H1 (cell line): ENCODE data around the gene AATK. TPM values are rescaled to one million over a fixed set of nuclear protein-coding genes. Genes with fewer than 3 reads are reported as not detected.

Source experiments
- CTCF ChIA-PET: fragments of 300-600 bp; sonication (Branson Sonifier 250); formaldehyde crosslinking; loops from one replicate; lab custom pipeline; 2021; ENCODE audit not compliant: partially characterized antibody; lab: Charles Lee
- POLR2A ChIA-PET: fragments of 300-600 bp; sonication (Branson Sonifier 250); formaldehyde crosslinking; loops from one replicate; lab custom pipeline; 2021; ENCODE audit warnings: inconsistent platforms; ENCODE audit not compliant: partially characterized antibody; lab: Charles Lee
- DNase-seq, 2 experiments: peaks; one replicate each; pipeline versions ENCODE4 v3.0.0 to v3.0.0-alpha.2; 2010 to 2022; ENCODE audit warnings: low spot score in 2 of 2, low read depth in 1 of 2, mixed read lengths in 1 of 2
- FAIRE-seq: peaks from 2 replicates; lab custom pipeline; 2011; peaks lifted over from hg19 to GRCh38; lab: Jason Lieb, UNC
- H2AFZ ChIP-seq: 2 replicates; pipeline ENCODE4 v1.8.1; 2012; ENCODE audit warnings: low read length, inconsistent platforms
- H2AK5ac ChIP-seq: 2 replicates; pipeline ENCODE4 v1.6.1; 2013; ENCODE audit warnings: low read depth, low read length
- H2BK120ac ChIP-seq: replicated peaks from 2 replicates; pipeline ENCODE3; 2013; ENCODE audit warnings: low read depth, low read length, inconsistent platforms
- H2BK12ac ChIP-seq: 2 replicates; pipeline ENCODE4 v1.6.1; 2013; ENCODE audit warnings: low read depth, low read length
- H2BK15ac ChIP-seq: 2 replicates; pipeline ENCODE4 v1.6.1; 2013; ENCODE audit warnings: low read length
- H2BK20ac ChIP-seq: 2 replicates; pipeline ENCODE4 v1.6.1; 2013; ENCODE audit warnings: low read length
- H2BK5ac ChIP-seq: 2 replicates; pipeline ENCODE4 v1.6.1; 2013; ENCODE audit warnings: low read depth, low read length
- H3K14ac ChIP-seq: 2 replicates; pipeline ENCODE4 v1.6.1; 2013; ENCODE audit warnings: inconsistent platforms; ENCODE audit not compliant: insufficient read length
- H3K18ac ChIP-seq: 2 replicates; pipeline ENCODE4 v1.6.1; 2013; ENCODE audit warnings: low read length; ENCODE audit errors: extremely low read depth
- H3K23ac ChIP-seq: 2 replicates; pipeline ENCODE4 v1.6.1; 2013; ENCODE audit warnings: inconsistent platforms; ENCODE audit not compliant: insufficient read length
- H3K23me2 ChIP-seq: 2 replicates; pipeline ENCODE4 v1.6.1; 2013; ENCODE audit warnings: low read depth, low read length
- H3K27ac ChIP-seq: 2 replicates; pipeline ENCODE4 v1.6.1; 2011; ENCODE audit warnings: low read depth, low read length, inconsistent platforms
- H3K27me3 ChIP-seq, 4 experiments: replicated peaks in 1 of 4; 1 replicate in 1 of 4; 2 replicates in 3 of 4; pipeline versions ENCODE4 v1.6.1 to v1.8.1; 2011 to 2013; ENCODE audit warnings: low read length in 3 of 4, mild to moderate bottlenecking in 3 of 4, inconsistent platforms in 2 of 4, mixed read lengths in 2 of 4, moderate library complexity in 1 of 4; ENCODE audit not compliant: control insufficient read depth in 3 of 4, insufficient read depth in 3 of 4; ENCODE audit errors: extremely low read depth in 1 of 4
- H3K36me3 ChIP-seq, 4 experiments: 2 replicates each; pipeline versions ENCODE4 v1.6.1 to v1.8.1; 2011 to 2013; ENCODE audit warnings: mild to moderate bottlenecking in 4 of 4, low read length in 3 of 4, moderate library complexity in 2 of 4, control low read depth in 1 of 4, inconsistent platforms in 1 of 4; ENCODE audit not compliant: insufficient read depth in 4 of 4, control insufficient read depth in 2 of 4
- H3K4ac ChIP-seq: replicated peaks from 2 replicates; pipeline ENCODE3; 2013; ENCODE audit warnings: low read length, low read depth, mixed read lengths, inconsistent platforms; ENCODE audit not compliant: insufficient read length
- H3K4me1 ChIP-seq, 4 experiments: replicated peaks in 1 of 4; 1 replicate in 1 of 4; 2 replicates in 3 of 4; pipeline versions ENCODE4 v1.6.1 to v1.8.1; 2011 to 2013; ENCODE audit warnings: low read length in 3 of 4, inconsistent platforms in 2 of 4, mixed read lengths in 1 of 4; ENCODE audit not compliant: insufficient read depth in 4 of 4, control insufficient read depth in 3 of 4
- H3K4me2 ChIP-seq, 2 experiments: 2 replicates each; pipeline versions ENCODE4 v1.6.1 to v1.8.1; 2011 to 2013; ENCODE audit warnings: low read depth in 2 of 2, low read length in 2 of 2, control low read depth in 1 of 2, inconsistent platforms in 1 of 2, mild to moderate bottlenecking in 1 of 2; ENCODE audit not compliant: insufficient read depth in 1 of 2
- H3K4me3 ChIP-seq, 4 experiments: fragments of 200-600, 300-600 bp in 1 of 4; sonication (generic), shearing (Covaris generic), sonication (Bioruptor Twin) in 1 of 4; 2 replicates each; pipeline versions ENCODE4 v1.5.1 to v1.8.1; 2011 to 2016; ENCODE audit warnings: low read length in 4 of 4, low read depth in 3 of 4, control low read depth in 2 of 4, inconsistent platforms in 2 of 4, mild to moderate bottlenecking in 2 of 4, mixed read lengths in 1 of 4, moderate library complexity in 1 of 4; ENCODE audit not compliant: insufficient read depth in 2 of 4; ENCODE audit errors: extremely low read depth in 1 of 4
- H3K56ac ChIP-seq: replicated peaks from 2 replicates; pipeline ENCODE3; 2013; ENCODE audit warnings: low read depth, mild to moderate bottlenecking, mixed read lengths, low read length, inconsistent platforms; ENCODE audit not compliant: insufficient read length
- H3K79me1 ChIP-seq: 2 replicates; pipeline ENCODE4 v1.6.1; 2013; ENCODE audit warnings: low read depth, low read length, control low read depth
- H3K79me2 ChIP-seq, 2 experiments: 2 replicates each; pipeline versions ENCODE4 v1.6.1 to v1.8.1; 2012 to 2013; ENCODE audit warnings: low read length in 2 of 2, mild to moderate bottlenecking in 2 of 2, inconsistent platforms in 1 of 2; ENCODE audit not compliant: insufficient read depth in 2 of 2, control insufficient read depth in 1 of 2
- H3K9ac ChIP-seq, 4 experiments: replicated peaks in 1 of 4; 1 replicate in 1 of 4; 2 replicates in 3 of 4; pipeline versions ENCODE4 v1.6.1 to v1.8.1; 2011 to 2013; ENCODE audit warnings: low read depth in 3 of 4, low read length in 3 of 4, control low read depth in 2 of 4, mild to moderate bottlenecking in 2 of 4, moderate library complexity in 2 of 4, inconsistent platforms in 1 of 4; ENCODE audit errors: extremely low read depth in 1 of 4
- H3K9me3 ChIP-seq, 2 experiments: 2 replicates each; pipeline versions ENCODE4 v1.6.1 to v1.8.1; 2012 to 2013; ENCODE audit warnings: mild to moderate bottlenecking in 2 of 2, moderate library complexity in 2 of 2, control low read depth in 1 of 2, inconsistent platforms in 1 of 2, low read depth in 1 of 2, low read length in 1 of 2, mixed read lengths in 1 of 2; ENCODE audit not compliant: insufficient read depth in 2 of 2
- H4K20me1 ChIP-seq, 2 experiments: replicated peaks in 1 of 2; 2 replicates each; pipeline versions ENCODE3 to v1.8.1; 2011 to 2013; ENCODE audit warnings: inconsistent platforms in 2 of 2, low read length in 2 of 2, mild to moderate bottlenecking in 1 of 2; ENCODE audit not compliant: insufficient read depth in 2 of 2, control insufficient read depth in 1 of 2
- H4K5ac ChIP-seq: 2 replicates; pipeline ENCODE4 v1.6.1; 2013; ENCODE audit warnings: low read length, low read depth, mixed read lengths, inconsistent platforms; ENCODE audit not compliant: insufficient read length
- H4K8ac ChIP-seq: 2 replicates; pipeline ENCODE4 v1.8.0; 2013; ENCODE audit warnings: mild to moderate bottlenecking, moderate library complexity, low read length, inconsistent platforms; ENCODE audit not compliant: insufficient read depth; ENCODE audit errors: extremely low read depth
- H4K91ac ChIP-seq: replicated peaks from 2 replicates; pipeline ENCODE3; 2013; ENCODE audit warnings: low read length, mixed read lengths, inconsistent platforms; ENCODE audit not compliant: insufficient read length
- KDM5A ChIP-seq: fragments of 200-600 bp; IDR thresholded peaks from 2 replicates; pipeline ENCODE4 v1.7.1; 2012; ENCODE audit warnings: mild to moderate bottlenecking, low read length, inconsistent platforms, mixed read lengths
- TEAD4 ChIP-seq: IDR thresholded peaks from 2 replicates; pipeline ENCODE4 v1.6.1; 2012; ENCODE audit warnings: low read depth, low read length, inconsistent platforms, mixed read lengths
- YY1 ChIP-seq: IDR thresholded peaks from 2 replicates; pipeline ENCODE4 v1.6.1; 2011; ENCODE audit warnings: low read depth, mild to moderate bottlenecking, low read length
- WGBS, 2 experiments: shearing (Covaris generic) in 1 of 2; methylation state at CpG; one replicate each; pipeline versions ENCODE4 v1.1.6 to v1.1.7; 2013 to 2015; ENCODE audit warnings: low lambda C conversion rate in 2 of 2, mixed read lengths in 2 of 2, inconsistent platforms in 1 of 2, low coverage in 1 of 2, missing lambda C conversion rate in 1 of 2; ENCODE audit not compliant: insufficient replicate concordance in 2 of 2, insufficient coverage in 1 of 2, insufficient read length in 1 of 2; ENCODE audit errors: extremely low coverage in 1 of 2, missing lambda C conversion rate in 1 of 2; 5-methylcytosine and 5-hydroxymethylcytosine counted together
- polyA plus RNA-seq, 7 experiments: library from polyadenylated mRNA; depleted of rRNA in 3 of 7; stranded (reverse) in 5 of 7; unstranded in 2 of 7; fragments of >200 nt in 5 of 7; fragments of 200-250 nt in 2 of 7; gene quantifications; 1 replicate in 5 of 7; 2 replicates in 1 of 7; 4 replicates in 1 of 7; pipeline versions ENCODE4 v1.2.1 to v1.2.3, GENCODE V29; 2011 to 2013; ENCODE audit warnings: missing spikeins in 2 of 7, mixed read lengths in 2 of 7
- total RNA-seq: library from RNA; stranded (reverse); fragmentation: NEBNext Ultra II Directional; extraction: Animal tissue kit (Norgen Biotek cat#: 25700); gene quantifications from 2 replicates; pipeline ENCODE4 v1.2.1, GENCODE V29; 2021

AATK gene
- total and polyA plus RNA-seq, 2 of the 8 experiments (the other 6 are each of a cell fraction or from before 2014, with no cell fraction given): 1.7 to 3.5 TPM

- Histone ChIP-seq H4K20me1 (peaks cover 0 to 5% of the 10 kb centered on the region in 2 experiments), H4K8ac (no peak overlapping the region), H3K23me2 (no peaks in the 10 kb centered on the region), H3K4ac (no peak overlapping the region), H3K4me1 (no peaks in the 10 kb centered on the region), H4K5ac (no peak overlapping the region), H2BK5ac (no peak overlapping the region), H3K9me3 (no peaks in the 10 kb centered on the region), H2BK120ac (no peak overlapping the region), H3K79me2 (no peaks in the 10 kb centered on the region), H3K9ac (no peak overlapping the region), H3K18ac (no peak overlapping the region), H3K14ac (no peak overlapping the region), H2AFZ (no peak overlapping the region), H3K23ac (no peak overlapping the region), H3K4me3 (no peak overlapping the region), H3K4me2 (no peak overlapping the region), H2AK5ac (no peak overlapping the region), H2BK15ac (no peak overlapping the region), H3K36me3 (peaks cover 2 to 26% (median 5%) of the 10 kb centered on the region in 4 experiments; a peak in 3 of 8 replicates), H4K91ac (no peak overlapping the region), H3K56ac (no peak overlapping the region), H3K27me3 (no peaks in the 10 kb centered on the region), H2BK20ac (no peak overlapping the region), H3K27ac (no peak overlapping the region), H2BK12ac (no peak overlapping the region), H3K79me1 (no peaks in the 10 kb centered on the region)
- WGBS, 2 experiments: 95% methylated on average over 11 of the region's 14 CpGs; no CpG with 5 or more reads in 1 of the 2 experiments
- DNase-seq (no peak), FAIRE-seq (no peak)
- CTCF ChIA-PET: interaction anchor here (0.7 to 3.7 kb wide), 4 partner anchors 46 to 75 kb away, joined by 3 to 16 read pairs (median 4); no protein-coding TSS in a partner anchor
- TF ChIP-seq TEAD4: no peak
- no peak for TF ChIP-seq KDM5A
- no peak for TF ChIP-seq YY1
- POLR2A ChIA-PET: no interaction called here
These were observed 30.0 kb upstream of the AATK start for GRCh38 chr17:81195941-81196495.
